HFFc6 (cell line): Measurements from ENCODE around the gene KLHL1. TPM values are rescaled to one million over a fixed set of nuclear protein-coding genes. Genes with fewer than 3 reads are reported as not detected.

ENCODE experiments used
- DNase-seq: peaks from one replicate; pipeline ENCODE4 v3.0.0-alpha.2; 2018
- H3K27ac Mint-ChIP-seq: 2 replicates; pipeline ENCODE4 v1.8.0; 2020; ENCODE audit warnings: mild to moderate bottlenecking, mixed read lengths
- H3K27me3 Mint-ChIP-seq: 2 replicates; pipeline ENCODE4 v1.8.0; 2021; ENCODE audit warnings: mild to moderate bottlenecking, moderate library complexity, mixed read lengths; ENCODE audit not compliant: insufficient read depth
- H3K36me3 Mint-ChIP-seq: 2 replicates; pipeline ENCODE4 v1.8.0; 2021; ENCODE audit warnings: low read depth, mixed read lengths
- H3K4me1 Mint-ChIP-seq: 2 replicates; pipeline ENCODE4 v1.8.0; 2020; ENCODE audit warnings: low read depth, mixed read lengths
- H3K4me3 Mint-ChIP-seq: 2 replicates; pipeline ENCODE4 v1.8.0; 2020; ENCODE audit warnings: mild to moderate bottlenecking, moderate library complexity, mixed read lengths
- H3K9me3 Mint-ChIP-seq: 2 replicates; pipeline ENCODE4 v1.8.0; 2020; ENCODE audit warnings: mild to moderate bottlenecking, mixed read lengths
- total RNA-seq, 6 experiments: library from RNA; stranded (reverse); fragmentation: NEBNext Ultra II Directional; extraction: Animal tissue kit (Norgen Biotek cat#: 25700); gene quantifications; 2 replicates in 1 of 6; 3 replicates in 5 of 6; pipeline ENCODE4 v1.2.3, GENCODE V29; 2021
- TF ChIP-seq, protein P1 (sequence below): fragments of 200-600 bp; sonication (generic); IDR thresholded peaks from 2 replicates; pipeline ENCODE4 v1.5.0; 2021; ENCODE audit warnings: antibody characterized with exemption, mild to moderate bottlenecking

The KLHL1 gene
- total RNA-seq, 6 experiments from 2014 or later: not detected

DNA sequence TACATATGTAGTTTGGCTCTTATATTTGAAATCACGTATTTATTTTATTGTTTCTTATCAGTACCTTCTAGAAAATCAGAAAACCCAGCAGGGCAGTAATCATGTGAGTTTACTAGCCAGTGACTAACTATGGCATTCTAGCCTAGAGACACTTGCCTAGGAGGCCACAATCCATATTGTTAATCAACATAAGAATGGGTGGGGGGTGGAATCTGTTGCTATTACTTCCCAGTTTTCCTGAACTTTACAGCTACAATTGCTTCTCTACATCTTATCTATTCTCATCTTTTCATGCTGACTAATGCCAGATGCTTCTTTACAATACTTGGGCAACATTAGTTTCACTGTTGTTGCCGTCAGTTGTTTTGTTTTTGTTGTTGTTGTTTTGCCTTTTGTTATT lies 19.3 kb downstream of the KLHL1 start:
- Mint-ChIP-seq H3K4me3 (no peak overlapping the region), H3K36me3 (peaks cover 5% of the 10 kb centered on the region), H3K27ac (no peak overlapping the region), H3K9me3 (peaks cover 41% of the 10 kb centered on the region), H3K27me3 (no peaks in the 10 kb centered on the region), H3K4me1 (no peaks in the 10 kb centered on the region)
- DNase-seq: no peak
- TF ChIP-seq, protein P1, sequence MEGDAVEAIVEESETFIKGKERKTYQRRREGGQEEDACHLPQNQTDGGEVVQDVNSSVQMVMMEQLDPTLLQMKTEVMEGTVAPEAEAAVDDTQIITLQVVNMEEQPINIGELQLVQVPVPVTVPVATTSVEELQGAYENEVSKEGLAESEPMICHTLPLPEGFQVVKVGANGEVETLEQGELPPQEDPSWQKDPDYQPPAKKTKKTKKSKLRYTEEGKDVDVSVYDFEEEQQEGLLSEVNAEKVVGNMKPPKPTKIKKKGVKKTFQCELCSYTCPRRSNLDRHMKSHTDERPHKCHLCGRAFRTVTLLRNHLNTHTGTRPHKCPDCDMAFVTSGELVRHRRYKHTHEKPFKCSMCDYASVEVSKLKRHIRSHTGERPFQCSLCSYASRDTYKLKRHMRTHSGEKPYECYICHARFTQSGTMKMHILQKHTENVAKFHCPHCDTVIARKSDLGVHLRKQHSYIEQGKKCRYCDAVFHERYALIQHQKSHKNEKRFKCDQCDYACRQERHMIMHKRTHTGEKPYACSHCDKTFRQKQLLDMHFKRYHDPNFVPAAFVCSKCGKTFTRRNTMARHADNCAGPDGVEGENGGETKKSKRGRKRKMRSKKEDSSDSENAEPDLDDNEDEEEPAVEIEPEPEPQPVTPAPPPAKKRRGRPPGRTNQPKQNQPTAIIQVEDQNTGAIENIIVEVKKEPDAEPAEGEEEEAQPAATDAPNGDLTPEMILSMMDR: no peak

DNA sequence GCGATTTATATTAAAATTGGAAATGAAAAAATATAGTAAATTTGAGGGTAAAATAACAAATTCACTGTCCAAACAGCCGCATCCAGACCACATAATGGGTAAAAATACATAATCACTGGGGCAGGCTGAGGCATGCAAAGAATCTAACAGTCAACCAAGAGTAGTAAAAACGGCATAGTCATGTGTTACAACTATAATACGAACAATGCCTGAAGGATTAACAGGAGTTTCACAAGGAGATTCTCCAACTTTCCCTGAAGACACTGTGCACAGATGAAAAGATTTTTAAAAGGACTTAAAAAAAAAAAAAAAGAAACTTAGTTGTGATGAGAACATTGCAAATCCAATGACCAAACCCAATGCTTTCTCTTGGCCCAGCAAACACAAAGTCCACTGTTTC lies 21.0 kb downstream of the KLHL1 start:
- TF ChIP-seq, protein P1: no peak
- Mint-ChIP-seq H3K9me3 (peaks cover 37% of the 10 kb centered on the region), H3K4me1 (no peaks in the 10 kb centered on the region), H3K27me3 (no peaks in the 10 kb centered on the region), H3K36me3 (peaks cover 5% of the 10 kb centered on the region), H3K4me3 (no peak overlapping the region), H3K27ac (no peak overlapping the region)
- DNase-seq: no peak

DNA sequence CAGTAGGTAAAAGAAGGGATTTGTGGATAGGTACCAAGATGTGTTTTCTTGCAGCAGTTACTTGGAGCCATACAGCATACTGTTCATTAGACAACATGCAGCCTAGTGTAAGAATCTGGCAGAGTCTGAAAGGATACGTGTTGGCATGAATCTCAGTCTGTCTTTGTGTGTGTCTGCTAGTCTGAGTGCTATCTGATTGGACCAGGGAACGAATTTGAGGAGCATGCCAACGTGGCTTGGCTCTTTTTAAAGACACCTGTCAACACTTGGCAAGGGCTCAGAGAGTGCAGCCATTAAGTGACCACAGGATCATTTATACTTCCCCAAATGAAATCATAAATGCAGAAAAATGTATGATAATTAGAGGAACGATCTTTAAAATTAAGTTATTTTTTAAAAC lies 28.2 kb downstream of the KLHL1 start:
- TF ChIP-seq, protein P1: no peak
- Mint-ChIP-seq H3K27ac (no peak overlapping the region), H3K4me1 (no peaks in the 10 kb centered on the region), H3K36me3 (no peaks in the 10 kb centered on the region), H3K9me3 (peaks cover 33% of the 10 kb centered on the region), H3K27me3 (no peaks in the 10 kb centered on the region; the same call in 1 of the 2 replicates), H3K4me3 (no peak overlapping the region)
- no peak for DNase-seq

DNA sequence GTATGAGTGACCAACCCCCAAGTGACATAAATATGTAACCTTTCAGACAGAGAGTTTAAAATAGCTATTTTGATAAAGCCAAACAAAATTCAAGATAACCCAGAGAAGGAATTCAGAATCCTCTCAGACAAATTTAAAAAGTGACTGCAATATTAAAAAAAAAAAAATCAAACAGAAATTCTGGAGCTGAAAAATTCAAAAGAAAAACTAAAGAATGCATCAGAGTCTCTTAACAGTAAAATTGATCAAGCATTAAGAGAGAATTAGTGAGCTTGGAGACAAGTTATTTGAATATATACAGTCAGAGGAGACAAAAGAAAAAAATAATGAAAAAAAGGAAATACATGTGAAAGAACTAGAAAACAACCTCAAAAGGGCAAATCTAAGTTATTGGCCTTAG lies 53.7 kb downstream of the KLHL1 start:
- Mint-ChIP-seq H3K4me3 (no peak overlapping the region), H3K4me1 (no peaks in the 10 kb centered on the region), H3K9me3 (peaks cover 55% of the 10 kb centered on the region), H3K27ac (no peak overlapping the region), H3K27me3 (no peaks in the 10 kb centered on the region), H3K36me3 (no peaks in the 10 kb centered on the region; the same call in 1 of the 2 replicates)
- TF ChIP-seq, protein P1: no peak
- no peak for DNase-seq

DNA sequence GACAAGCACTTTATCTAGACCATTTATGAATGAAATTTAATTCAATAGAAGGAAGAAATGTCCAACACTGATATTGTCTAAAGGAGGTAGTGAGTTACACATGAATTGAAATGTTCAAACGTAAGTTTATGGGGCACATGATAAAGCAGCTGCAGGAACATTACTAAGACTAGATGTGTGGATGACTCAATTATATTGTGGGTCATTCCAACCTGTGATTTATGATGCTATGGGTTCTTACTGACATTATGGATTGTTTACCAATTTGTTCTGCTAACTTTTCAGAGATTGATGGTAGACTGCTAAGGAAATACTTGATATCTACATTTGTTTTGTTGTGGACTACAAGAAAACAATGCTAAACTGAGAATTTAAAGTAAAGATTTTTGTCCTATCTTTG lies 56.7 kb downstream of the KLHL1 start:
- Mint-ChIP-seq H3K36me3 (no peaks in the 10 kb centered on the region), H3K4me3 (no peak overlapping the region), H3K27me3 (no peaks in the 10 kb centered on the region), H3K4me1 (no peaks in the 10 kb centered on the region), H3K27ac (no peak overlapping the region), H3K9me3 (peaks cover 43% of the 10 kb centered on the region)
- TF ChIP-seq, protein P1: no peak
- DNase-seq: no peak

DNA sequence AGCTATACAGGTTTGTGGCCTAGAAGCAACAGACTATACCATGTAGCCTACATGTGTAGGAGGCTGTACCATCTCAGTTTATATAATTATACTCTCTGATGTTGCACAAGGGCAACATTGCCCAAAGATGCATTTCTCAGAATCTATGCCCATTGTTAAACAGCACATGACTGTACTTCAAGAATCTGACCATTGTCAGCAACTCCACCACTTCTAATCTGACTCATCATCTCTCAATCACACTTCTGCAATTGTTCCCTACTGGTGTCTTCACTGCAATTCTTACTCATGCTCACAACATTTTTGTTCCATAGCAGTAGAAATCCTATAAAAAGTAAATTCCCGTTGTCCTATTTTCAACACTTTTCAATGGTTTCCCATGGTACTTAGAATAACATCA lies 64.6 kb downstream of the KLHL1 start:
- TF ChIP-seq, protein P1: no peak
- DNase-seq: no peak
- Mint-ChIP-seq H3K36me3 (no peaks in the 10 kb centered on the region), H3K27ac (no peak overlapping the region), H3K27me3 (no peaks in the 10 kb centered on the region), H3K4me1 (no peaks in the 10 kb centered on the region), H3K4me3 (no peak overlapping the region), H3K9me3 (peaks cover 39% of the 10 kb centered on the region)
